ENCODE measurements around the gene SI.
"Not testable (repeated sequence)": the region's sequence is repeated elsewhere in the genome, so short reads cannot be mapped to it uniquely, and the experiment has no call there.

Gene SI

GRCh38 chr3:165078293-165078692, at the start of gene SI:
TSS of gene SI (minus strand) at chr3:165078496. CDS start at chr3:165076012, 2,484 bp downstream.
- no peak for DNase-seq

GRCh38 chr3:165125836-165126235, 47.5 kb upstream of the SI start:
- DNase-seq = no peak

- no peak for DNase-seq
Observed at GRCh38 chr3:165111401-165111800, 33.1 kb upstream of the SI start.

GRCh38 chr3:165103616-165104015, 25.3 kb upstream of the SI start:
- DNase-seq = no peak

- no peak for DNase-seq
Observed at GRCh38 chr3:165082650-165083049, 4.4 kb upstream of the SI start.

- DNase-seq = no peak
Observed at GRCh38 chr3:165081183-165081582, 2.9 kb upstream of the SI start.

- no peak for DNase-seq
Observed at GRCh38 chr3:165075695-165076094, 2.6 kb downstream of the SI start.

GRCh38 chr3:165070682-165071081, 7.6 kb downstream of the SI start:
- no peak for DNase-seq

GRCh38 chr3:165056510-165056909, 21.8 kb downstream of the SI start:
- DNase-seq = no peak

GRCh38 chr3:165040186-165040585, 38.1 kb downstream of the SI start:
- DNase-seq = no peak

- DNase-seq = no peak
Observed at GRCh38 chr3:165011557-165011956, 66.7 kb downstream of the SI start.

GRCh38 chr3:164984947-164985346, 93.3 kb downstream of the SI start:
- DNase-seq = no peak

- DNase-seq = no peak
Observed at GRCh38 chr3:164962610-164963009, 115.7 kb downstream of the SI start.

GRCh38 chr3:164952966-164953365, 125.3 kb downstream of the SI start:
- DNase-seq = no peak

- DNase-seq = not testable (repeated sequence)
Observed at GRCh38 chr3:164951403-164951802, 126.9 kb downstream of the SI start.

- DNase-seq = no peak
Observed at GRCh38 chr3:164940745-164941144, 137.6 kb downstream of the SI start.

- DNase-seq = no peak
Observed at GRCh38 chr3:164929642-164930041, 148.7 kb downstream of the SI start.
